ENCODE data around the gene UCN.
"Not testable (repeated sequence)": the region's sequence is repeated elsewhere in the genome, so short reads cannot be mapped to it uniquely, and the experiment has no call there.

The UCN gene

DNA sequence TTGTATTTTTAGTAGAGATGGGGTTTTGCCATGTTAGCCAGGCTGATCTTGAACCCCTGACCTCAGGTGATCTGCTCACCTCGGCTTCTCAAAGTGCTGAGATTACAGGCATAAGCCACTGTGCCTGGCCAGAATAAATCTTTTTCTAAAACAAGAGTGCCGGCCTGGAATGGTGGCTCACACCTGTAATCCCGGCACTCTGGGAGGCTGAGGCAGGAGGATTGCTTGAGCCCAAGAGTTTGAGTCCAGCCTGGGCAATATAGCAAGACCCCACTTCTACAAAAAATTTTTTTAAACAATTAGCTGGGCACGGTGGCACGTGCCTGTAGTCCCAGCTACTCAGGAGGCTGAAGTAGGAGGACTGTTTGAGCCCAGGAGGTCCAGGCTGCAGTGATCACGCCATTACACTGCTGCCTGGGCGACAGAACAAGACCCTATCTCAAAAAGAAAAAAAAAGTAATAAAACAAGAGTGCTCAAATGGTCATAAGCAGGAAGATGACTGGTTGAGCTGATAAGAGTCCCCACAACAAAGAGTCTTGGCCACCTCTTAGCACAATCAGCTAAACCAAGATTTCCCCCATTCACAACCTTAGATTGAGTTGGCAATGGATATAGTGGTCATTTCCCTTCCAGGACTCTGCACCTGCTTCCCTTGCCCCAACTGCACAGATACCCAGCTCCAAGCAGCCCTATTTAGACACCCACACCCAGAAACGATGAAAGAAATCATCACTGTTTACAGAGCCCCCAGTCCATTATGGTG, 5.8 kb upstream of the UCN start:
- no peak for DNase-seq

DNA sequence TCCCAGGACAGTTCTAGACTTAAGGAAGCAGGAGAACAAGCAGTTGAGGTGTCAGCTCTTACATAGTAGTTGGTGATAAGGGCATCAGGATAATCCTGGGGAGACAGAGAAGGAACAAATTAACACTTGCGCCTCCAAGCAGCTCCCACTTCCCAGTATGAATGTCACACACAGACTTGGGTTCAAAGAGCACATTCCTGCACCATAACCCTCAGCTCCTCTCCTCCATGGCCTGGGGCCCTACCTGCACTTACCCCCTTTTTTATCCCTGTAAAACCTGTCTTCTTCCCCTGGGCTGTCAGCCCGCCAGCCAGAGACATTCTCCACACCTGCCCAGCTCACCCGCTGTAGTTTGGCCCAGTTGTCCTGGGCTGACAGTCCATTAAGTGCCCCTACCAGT, 3.9 kb upstream of the UCN start:
- DNase-seq: no peak

DNA sequence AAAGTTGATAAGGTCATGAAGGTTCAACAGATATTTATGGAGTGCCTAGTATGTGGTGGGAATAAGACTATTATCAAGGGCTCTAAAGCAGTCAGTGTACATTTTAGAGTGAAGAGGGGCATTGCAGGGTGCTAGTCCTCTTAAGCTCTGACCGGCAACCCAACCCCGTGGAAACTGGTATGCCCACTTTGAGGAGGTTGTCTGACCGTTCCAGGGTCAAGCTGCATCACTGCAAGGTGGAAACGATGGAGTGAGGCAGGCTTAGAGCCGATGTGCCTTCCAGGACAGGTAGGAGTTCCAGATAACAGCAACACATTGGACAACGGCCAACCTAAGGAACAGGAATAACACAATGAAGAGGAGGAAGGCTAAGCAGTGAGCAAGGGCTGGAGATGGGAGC, 1.4 kb upstream of the UCN start:
- no peak for DNase-seq

DNA sequence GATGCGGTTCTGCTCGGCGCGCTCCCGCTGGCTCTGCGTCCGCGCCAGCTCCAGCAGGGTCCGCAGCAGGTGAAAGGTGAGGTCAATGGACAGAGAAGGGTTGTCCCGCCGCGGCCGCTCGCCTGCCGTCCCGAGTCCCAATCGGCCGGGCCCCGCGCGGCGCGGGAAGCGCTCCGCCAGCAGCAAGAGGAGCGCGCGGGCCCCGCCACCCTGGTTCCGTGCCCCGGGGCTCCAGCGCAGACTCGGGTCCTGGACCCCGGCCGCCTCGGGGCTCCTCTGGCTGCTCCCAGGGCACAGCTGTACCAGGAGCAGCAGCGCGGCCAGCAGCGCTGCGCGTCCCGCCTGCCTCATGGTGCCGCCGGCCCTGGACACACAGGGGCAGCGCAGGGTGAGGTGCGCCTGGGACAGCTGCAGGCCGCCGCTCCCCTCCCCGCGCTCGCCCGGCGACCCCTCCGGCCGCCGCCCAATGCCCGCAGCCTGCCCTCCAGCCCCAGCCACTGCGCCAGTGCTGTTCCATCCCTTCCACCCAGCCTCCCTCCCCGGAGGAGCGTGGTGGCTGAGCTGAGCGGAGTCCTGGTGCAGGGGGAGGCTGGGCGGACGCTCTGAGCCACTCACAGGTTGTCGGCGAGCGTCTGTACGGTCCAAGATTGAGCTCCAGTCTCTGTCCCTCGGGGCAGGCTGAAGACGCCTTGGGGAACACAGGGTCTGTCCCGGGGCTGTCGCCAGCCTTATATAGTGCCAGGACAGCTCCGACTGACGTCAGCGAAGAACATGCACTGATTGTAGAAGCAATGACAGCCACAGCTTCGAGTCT, 493 bp downstream of the UCN start:
- DNase-seq: no peak

DNA sequence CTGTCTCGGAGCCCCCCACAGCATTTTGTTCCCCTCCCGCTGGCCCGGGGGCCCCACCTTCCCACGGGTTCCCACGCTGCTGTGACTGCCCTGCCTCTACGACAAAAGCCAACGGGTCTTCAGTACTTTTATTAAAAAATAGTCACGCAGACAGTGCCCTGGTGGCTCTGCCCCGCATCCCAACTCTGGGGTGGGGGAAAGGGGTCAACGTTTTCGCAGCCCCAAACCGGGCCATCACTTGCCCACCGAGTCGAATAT, 1.0 kb downstream of the UCN start:
- DNase-seq: no peak

DNA sequence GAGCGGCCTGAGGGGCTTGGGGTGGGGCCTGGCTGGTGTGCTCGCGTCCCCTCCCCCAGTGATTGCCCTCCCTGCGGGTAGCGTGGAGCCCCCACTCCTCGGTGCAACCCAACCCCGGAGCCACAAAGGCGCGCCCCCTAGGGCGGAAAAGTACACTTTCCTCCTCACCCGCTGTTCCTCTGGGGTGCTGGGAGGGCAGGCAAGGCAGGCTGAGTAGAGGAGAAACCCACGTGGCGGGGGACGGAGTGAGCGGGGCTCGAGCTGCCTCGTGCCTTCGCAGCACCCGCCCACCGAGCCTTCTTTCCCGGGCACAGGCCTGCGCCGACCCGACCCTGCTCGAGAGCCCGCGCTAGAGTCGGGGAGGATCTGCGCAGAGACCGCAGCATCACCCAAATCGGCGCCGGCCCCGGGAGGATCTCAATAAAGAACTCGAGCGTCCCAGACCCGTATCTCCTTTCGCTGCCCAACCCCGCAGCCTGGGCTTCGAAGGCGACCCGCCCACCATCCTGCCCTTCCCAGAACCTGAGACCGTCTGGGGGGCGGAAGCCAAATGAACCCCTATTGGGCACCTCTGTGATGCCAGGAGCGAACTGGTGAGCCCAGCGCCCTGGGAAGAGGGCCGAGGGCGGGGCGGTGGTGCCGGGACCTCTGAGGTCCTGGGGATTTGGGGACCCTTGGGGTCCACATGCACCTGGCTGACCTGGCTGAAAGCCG, 1.5 kb downstream of the UCN start:
- peak; percentile 18 to 32 for DNase-seq

DNA sequence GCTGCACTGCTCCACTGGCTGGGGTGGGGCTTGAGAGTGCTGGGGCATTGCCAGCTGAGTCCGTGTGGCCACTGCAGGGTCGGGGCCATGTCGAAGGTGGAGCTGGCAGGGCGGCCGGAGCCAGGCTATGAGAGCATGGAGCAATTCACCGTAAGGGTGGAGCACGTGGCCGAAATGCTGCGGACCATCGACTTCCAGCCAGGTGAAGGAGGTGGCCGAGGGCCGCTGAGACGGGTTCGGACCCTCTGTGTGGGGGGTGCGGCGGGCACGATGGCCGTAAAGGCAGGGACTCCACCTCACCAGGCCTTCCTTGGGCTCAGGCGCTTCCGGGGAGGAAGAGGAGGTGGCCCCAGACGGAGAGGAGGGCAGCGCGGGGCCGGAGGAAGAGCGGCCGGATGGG, 2.1 kb downstream of the UCN start:
- no peak for DNase-seq

DNA sequence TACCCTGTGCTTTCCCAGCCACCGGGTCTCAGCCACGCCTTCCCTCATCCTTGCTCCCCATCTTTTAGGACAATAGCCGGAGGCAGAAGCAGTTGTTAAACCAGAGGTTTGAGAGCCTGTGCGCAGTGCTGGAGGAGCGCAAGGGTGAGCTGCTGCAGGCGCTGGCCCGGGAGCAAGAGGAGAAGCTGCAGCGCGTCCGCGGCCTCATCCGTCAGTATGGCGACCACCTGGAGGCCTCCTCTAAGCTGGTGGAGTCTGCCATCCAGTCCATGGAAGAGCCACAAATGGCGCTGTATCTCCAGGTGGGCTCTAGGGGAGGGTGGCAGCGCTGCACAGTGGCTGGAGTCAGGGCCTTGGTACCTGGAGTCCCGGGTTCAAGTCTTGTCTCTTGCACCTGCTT, 2.7 kb downstream of the UCN start:
- DNase-seq: no peak

DNA sequence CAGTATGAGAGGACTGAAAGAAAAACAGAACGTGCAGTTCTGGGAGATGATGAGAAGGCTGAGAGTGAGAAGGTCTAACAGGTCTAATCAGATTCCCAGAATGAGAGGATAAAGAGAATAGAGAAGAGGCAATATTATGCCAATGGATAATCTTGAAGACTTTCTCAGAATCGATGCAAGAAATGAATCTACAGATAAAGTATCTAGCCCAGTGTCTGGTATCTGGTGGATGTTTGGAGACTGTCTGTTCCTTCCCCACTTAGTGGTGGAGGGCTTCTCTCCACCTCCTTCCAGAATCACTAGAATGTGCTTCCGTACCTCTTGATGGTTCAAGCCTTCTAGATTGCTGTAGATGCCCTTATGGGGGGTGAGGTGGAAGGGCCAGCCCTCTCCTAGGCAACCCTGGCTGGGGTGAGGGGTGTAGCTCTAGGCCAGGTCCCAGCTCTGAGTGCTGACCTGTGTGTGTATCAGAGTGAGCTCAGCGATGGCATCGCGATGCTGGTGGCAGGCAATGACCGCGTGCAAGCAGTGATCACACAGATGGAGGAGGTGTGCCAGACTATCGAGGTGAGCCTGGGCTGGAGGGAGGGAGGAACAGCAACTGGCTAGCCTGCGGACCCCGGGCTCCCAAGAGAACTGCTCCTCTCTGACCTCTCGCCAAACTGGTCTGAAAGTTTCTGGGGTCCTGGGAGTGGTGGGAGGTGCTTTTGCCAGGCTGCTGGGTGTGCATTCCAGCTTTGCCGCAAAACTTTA, 3.6 kb downstream of the UCN start:
- no peak for DNase-seq

DNA sequence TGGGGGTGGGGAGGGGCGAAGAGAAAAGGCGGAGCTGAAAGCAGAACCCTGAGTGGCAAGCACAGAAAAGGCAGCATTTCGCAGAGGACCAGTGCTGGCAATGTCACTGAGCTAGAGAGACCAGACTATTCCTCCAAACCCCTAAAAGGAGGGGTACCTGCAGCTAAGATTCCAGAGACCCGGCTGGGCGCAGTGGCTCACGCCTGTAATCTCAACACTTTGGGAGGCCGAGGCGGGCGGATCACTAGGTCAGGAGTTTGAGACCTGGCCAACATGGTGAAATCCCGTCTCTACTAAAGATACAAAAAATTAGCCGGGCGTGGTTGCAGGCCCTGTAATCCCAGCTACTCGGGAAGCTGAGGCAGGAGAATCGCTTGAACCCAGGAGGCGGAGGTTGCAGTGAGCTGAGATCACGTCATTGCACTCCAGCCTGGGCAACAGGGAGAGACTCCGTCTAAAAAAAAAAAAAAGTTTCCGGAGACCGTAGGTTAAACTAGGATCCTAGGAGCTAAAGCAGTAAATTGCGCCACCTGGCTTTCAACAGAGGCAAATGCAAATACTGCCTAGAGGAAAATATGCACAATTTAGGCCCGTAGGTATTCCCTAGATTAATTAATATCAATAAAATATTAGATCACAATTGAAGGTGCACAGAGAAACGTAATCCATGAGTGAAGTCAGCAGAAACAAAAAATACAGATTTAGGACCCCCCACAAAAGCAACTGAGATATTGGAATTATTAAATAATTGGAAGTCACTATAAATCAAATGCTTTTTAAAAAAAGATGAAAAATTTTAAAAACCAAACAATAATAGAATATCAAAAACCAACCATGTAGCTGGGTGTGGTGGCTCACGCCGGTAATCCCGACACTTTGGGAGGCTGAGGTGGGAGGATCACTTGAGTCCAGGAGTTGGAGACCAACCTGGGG, 4.9 kb downstream of the UCN start:
- peak; percentile 34 to 45 for DNase-seq

DNA sequence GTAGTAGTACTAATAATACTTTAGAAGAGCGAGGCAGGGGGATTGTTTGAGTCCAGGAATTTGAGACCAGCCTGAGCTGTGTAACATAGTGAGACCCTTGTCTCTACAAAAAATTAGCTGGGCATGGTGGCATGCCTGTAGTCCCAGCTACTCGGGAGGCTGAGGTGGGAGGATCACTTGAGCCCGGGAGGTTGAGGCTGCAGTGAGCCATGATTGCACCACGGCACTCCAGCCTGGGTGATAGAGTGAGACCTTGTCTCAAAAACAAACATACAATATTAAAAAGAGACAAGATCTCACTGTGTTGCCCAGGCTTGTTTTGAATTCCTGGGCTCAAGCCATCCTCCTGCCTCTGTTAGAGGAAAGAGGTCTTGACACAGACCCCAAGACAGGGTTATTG, 7.6 kb downstream of the UCN start:
- DNase-seq: not testable (repeated sequence)

DNA sequence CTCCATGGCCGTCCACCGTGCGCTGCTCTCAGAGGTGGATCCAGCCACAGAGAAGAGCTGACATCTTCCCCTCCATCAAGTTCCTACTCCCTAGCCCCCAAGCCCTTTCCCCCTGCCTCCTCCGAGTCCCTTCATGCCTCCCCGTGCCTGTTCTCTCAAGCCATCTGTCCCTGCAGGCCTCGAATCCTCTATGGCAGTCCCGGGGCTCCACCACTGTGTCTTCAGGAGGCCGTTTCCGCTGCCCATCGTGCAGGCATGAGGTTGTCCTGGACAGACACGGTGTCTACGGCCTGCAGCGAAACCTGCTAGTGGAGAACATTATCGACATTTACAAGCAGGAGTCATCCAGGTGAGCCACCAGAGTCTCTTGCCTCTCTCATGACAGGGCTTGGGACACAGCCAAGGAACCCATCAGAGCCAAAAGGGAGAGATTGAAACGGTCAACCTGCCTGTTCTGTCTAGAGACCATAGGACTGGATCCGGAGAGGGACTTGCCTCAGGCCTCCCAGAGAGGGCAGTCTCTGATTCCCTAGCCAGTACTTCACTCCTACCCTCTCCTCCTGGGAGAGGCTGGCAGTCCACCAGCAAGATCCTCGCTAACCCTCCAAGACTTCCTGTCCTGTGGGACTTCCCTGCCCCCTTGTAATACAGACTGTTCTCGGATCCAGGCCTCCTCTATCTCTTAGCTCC, 9.7 kb downstream of the UCN start:
- DNase-seq: no peak

DNA sequence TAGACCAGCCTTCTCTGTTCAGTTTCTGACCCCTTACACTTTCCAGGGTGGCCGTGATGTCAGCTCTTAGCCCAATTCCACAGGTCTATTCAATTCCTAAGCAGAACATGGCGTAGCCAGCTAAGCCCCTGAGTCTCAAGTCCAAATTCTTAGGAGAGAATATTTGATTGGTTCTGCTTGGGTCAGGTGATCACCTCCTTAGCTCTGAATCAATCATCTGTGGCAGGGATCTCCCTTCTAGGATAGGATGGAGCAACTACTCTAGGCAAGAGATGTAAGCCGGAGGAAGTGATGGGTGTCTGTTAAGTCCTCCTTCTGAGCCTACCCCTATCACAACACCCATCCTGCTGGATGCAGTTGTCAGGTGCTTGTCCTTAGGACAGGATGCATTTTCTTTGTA, 11.1 kb downstream of the UCN start:
- DNase-seq: no peak

DNA sequence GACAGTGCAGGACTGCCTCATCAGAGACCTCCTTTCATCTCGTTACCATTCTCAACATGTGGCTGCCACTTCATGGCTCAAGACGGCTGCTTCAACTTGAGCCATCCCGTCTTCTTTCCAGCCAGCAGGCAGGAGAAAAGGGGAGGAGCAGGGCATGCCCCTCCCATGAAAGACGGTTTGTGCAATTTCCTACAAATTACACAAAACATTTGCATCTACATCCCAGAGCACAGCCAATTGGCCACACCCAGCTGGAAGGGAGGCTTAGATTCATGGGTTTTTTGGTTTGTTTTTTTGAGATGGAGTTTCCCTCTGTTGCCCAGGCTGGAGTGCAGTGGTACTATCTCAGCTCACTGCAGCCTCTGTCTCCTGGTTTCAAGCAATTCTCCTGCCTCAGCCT, 11.8 kb downstream of the UCN start:
- DNase-seq: no peak

DNA sequence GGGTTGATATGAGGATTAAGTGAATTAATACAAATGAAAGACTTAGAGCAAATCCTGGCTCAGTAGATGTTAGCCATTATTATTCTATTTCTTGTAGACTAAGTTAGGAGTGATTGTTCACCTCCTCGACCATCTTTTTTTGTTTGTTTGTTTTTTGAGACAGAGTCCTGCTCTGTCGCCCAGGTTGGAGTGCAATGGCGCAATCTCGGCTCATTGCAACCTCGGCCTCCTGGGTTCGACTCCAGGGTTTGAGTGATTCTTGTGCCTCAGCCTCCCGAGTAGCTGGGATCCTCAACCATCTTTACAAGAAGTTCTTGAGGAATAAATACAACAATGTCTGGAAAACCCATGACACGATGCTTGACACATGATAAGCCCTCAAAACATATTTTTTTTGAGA, 13.3 kb downstream of the UCN start:
- DNase-seq: no peak

DNA sequence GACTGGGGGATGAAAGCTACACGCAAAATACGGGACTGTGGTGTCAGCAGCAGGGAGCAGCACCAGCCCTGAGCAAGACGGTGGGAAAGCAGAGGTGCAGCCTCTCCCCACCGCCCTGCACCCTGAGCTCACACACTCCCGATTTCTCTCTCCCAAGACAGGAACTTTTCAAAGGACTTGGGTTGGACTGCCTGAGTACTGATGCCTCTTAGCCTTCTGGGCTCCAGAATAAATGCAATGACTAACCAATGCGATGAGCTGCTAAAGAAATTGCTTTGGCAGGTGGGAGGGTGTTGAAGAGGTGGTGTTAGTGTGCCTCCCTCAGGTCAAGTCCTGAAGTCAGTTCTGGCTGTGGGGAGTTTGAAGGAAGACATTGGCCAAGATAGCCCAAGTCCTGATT, 16.4 kb downstream of the UCN start:
- no peak for DNase-seq

DNA sequence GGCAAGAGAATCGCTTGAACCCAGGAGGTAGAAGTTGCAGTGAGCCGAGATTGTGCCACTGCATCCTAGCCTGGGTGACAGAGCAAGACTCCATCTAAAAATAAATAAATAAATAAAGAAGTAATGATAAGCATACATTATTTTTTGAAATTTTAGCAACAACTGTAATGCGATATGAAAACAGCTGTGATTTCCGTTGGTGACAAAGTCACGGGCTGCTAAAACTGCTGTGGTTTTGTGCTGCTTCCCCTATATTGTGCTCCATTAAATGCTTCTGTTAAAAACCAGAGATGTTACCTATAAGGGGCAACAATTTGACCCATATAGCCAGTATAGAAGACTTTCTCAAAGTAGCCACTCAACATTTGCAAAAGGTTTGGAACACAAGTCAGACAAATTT, 17.7 kb downstream of the UCN start:
- no peak for DNase-seq

DNA sequence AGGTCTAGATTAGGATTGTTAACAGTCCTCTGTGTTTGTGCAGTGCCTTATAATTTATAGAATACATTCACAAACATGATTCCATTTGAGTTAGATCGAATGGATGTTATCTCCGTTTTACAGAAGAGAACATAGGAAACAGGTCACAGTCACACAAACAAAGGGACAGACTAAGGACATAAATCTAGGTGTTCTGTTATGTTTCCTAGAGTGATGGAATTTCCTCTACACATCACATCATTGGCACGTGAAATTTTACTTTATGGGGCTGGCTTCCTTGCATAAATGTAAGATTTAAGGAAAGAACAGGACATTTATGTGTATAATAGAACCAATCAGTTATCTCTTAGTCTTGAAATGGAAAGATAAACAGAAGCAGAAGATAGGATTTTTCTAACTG, 19.6 kb downstream of the UCN start:
- DNase-seq: no peak

DNA sequence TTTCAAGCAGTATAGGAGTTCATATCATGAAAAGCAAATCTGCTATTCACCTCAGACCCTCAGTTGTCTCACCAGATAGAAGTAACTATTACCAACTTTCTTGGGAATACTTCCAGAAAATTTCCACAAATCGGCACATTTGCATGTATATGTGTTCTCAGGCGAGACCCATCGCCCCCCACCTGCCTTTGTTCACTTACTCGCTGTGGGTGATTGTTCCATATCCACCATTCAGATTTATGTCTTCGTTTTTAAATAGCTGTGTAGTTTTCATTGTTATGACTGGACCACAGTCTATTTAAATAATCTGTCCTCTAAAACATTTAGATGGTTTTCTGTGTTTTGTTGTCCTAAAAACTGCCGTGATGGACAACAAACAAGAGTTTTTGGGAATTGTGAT, 22.8 kb downstream of the UCN start:
- no peak for DNase-seq

DNA sequence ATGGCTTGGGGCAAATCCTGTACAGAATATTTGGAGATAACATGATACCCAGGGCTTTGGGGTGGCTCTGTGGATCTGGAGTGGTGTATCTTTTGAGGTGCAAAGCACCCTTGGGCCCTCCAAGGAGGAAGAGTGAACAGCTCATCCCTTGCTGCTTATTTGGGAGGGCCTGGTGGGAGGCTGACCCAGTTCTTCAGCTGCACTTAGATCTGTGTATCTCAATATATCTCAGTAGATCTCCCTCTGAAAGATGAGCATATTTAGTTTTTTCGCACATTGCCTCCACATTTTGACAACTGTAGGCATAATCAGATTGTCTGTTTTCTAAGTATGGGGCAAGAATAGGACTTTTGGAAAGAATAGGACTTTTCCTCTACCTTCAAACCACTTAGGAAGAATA, 23.2 kb downstream of the UCN start:
- no peak for DNase-seq

DNA sequence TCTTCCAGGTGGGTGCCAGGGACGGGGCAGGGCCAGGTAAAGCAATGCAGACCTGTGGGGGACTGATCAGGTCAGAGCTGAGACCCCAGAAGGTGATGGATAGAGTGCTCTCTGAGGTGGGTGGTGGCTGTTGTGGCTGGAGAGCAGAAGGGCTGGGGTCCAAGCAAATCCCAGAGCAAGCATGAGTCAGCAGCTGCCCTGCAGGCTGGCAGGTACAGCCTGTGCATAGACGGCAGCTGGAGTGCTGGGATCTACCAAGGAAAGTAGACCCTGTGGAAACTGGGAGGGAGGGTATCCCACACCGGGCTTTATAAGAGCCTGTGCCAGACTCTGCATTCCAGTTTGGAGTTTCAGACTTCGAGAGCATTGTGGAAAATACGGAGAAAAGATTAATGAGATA, 25.4 kb downstream of the UCN start:
- DNase-seq: no peak
